Tibial nerve (tissue), 3 donors: ENCODE results near the gene SLC44A2.
"Not testable (repeated sequence)": the region's sequence is repeated elsewhere in the genome, so short reads cannot be mapped to it uniquely, and the experiment has no call there.

Experiments
- CTCF ChIP-seq, 5 experiments: fragments of 200-600 bp in 3 of 5; fragments of 450-650 bp in 2 of 5; sonication (generic) in 3 of 5; IDR thresholded peaks; one replicate each; pipeline ENCODE4 v1.5.1; 2016 to 2019; ENCODE audit warnings: antibody characterized with exemption in 5 of 5, mild to moderate bottlenecking in 3 of 5, moderate library complexity in 2 of 5
- POLR2A ChIP-seq, 2 donors: fragments of 450-650 bp; IDR thresholded peaks; one replicate each; pipeline ENCODE4 v1.6.1; 2017; ENCODE audit warnings: antibody characterized with exemption in 2 of 2, mild to moderate bottlenecking in 2 of 2, moderate library complexity in 2 of 2

- TF ChIP-seq CTCF, POLR2A (IDR thresholded peaks at IDR 0.05): not testable (repeated sequence)
Observed at GRCh38 chr19:10671922-10672321, 46.6 kb downstream of the SLC44A2 start.
